Kidney (tissue), 14 donors: ENCODE results near the gene CDH13. TPM values are rescaled to one million over a fixed set of nuclear protein-coding genes. Genes with fewer than 3 reads are reported as not detected.

Experiments used
- DNase-seq, 5 donors: peaks; one replicate each; pipeline ENCODE4 v3.0.0-alpha.2; 2013 to 2020
- FAIRE-seq: peaks from 2 replicates; lab custom pipeline; 2012; peaks lifted over from hg19 to GRCh38; lab: Jason Lieb, UNC
- H3K27ac ChIP-seq, 2 donors: one replicate each; pipeline ENCODE4 v1.7.0; 2013; ENCODE audit warnings: low read depth in 2 of 2, low read length in 2 of 2, inconsistent platforms in 1 of 2
- H3K27me3 ChIP-seq: one replicate; pipeline ENCODE4 v1.7.1; 2013; ENCODE audit warnings: low read length, inconsistent platforms; ENCODE audit not compliant: control insufficient read depth, insufficient read depth
- H3K36me3 ChIP-seq, 3 donors: one replicate each; pipeline versions ENCODE4 v1.7.0 to v1.7.1; 2013; ENCODE audit warnings: low read length in 3 of 3, control low read depth in 1 of 3, inconsistent platforms in 1 of 3; ENCODE audit not compliant: insufficient read depth in 3 of 3, control insufficient read depth in 2 of 3
- H3K4me1 ChIP-seq, 3 donors: one replicate each; pipeline versions ENCODE4 v1.7.0 to v1.7.1; 2013; ENCODE audit warnings: low read length in 3 of 3, inconsistent platforms in 1 of 3, low read depth in 1 of 3; ENCODE audit not compliant: control insufficient read depth in 2 of 3, insufficient read depth in 2 of 3
- H3K4me3 ChIP-seq, 3 donors: one replicate each; pipeline versions ENCODE4 v1.7.0 to v1.8.1; 2013; ENCODE audit warnings: low read length in 3 of 3, control low read depth in 1 of 3, inconsistent platforms in 1 of 3
- H3K9ac ChIP-seq, 3 donors: one replicate each; pipeline versions ENCODE4 v1.7.0 to v1.7.1; 2013; ENCODE audit warnings: low read length in 3 of 3, control low read depth in 1 of 3, inconsistent platforms in 1 of 3
- H3K9me3 ChIP-seq, 3 donors: one replicate each; pipeline versions ENCODE4 v1.7.0 to v1.7.1; 2013; ENCODE audit warnings: low read length in 3 of 3, control low read depth in 1 of 3, inconsistent platforms in 1 of 3; ENCODE audit not compliant: control insufficient read depth in 2 of 3, insufficient read depth in 1 of 3
- CTCF ChIP-seq: IDR thresholded peaks from 3 replicates; pipeline ENCODE4 v1.5.1; 2012; ENCODE audit warnings: mild to moderate bottlenecking, moderate library complexity, borderline replicate concordance; ENCODE audit not compliant: insufficient read depth; ENCODE audit errors: extremely low read depth
- intact Hi-C: fragments of 100-400 bp; cut with DNase I; formaldehyde crosslinking; loops from one replicate; pipeline ENCODE4 v1.11.1; 2022
- polyA plus RNA-seq: library from polyadenylated mRNA; stranded (reverse); fragments of 350-450 nt; fragmentation: Illumina TruSeq; extraction: RNeasy Lipid Tissue Mini Kit (QIAGEN cat#74804); gene quantifications from one replicate; pipeline ENCODE4 v1.2.3, GENCODE V29; 2014; ENCODE audit warnings: low read depth, low replicate concordance; ENCODE audit not compliant: insufficient read depth
- total RNA-seq: library from RNA; stranded (reverse); fragmentation: NEBNext Ultra II Directional; extraction: Animal tissue kit (Norgen Biotek cat#: 25700); gene quantifications from one replicate; pipeline ENCODE4 v1.2.1, GENCODE V29; 2021
- donor health status: control.
- donor health status: control.
- donor health status: control.
- donor health status: control.
- donor health status: control.
- donor health status: DM: yes; HTN: yes; CAD: no.
- donor health status: Normal renal cell carcinoma (clear cell type).

Gene CDH13
- total and polyA plus RNA-seq, 2 donors from 2014 or later = 4.8 to 13.8 TPM

- Histone ChIP-seq H3K36me3 (no peaks in the 10 kb centered on the region), H3K4me1 (no peaks in the 10 kb centered on the region), H3K4me3 (no peak overlapping the region), H3K27ac (no peak overlapping the region), H3K9me3 (no peaks in the 10 kb centered on the region), H3K27me3 (no peaks in the 10 kb centered on the region), H3K9ac (no peak overlapping the region)
- FAIRE-seq (no peak), DNase-seq (no peak)
- no peak for TF ChIP-seq CTCF
- intact Hi-C loops = no loop called here
These were observed 626.8 kb downstream of the CDH13 start for GRCh38 chr16:83253521-83253920.

DNA sequence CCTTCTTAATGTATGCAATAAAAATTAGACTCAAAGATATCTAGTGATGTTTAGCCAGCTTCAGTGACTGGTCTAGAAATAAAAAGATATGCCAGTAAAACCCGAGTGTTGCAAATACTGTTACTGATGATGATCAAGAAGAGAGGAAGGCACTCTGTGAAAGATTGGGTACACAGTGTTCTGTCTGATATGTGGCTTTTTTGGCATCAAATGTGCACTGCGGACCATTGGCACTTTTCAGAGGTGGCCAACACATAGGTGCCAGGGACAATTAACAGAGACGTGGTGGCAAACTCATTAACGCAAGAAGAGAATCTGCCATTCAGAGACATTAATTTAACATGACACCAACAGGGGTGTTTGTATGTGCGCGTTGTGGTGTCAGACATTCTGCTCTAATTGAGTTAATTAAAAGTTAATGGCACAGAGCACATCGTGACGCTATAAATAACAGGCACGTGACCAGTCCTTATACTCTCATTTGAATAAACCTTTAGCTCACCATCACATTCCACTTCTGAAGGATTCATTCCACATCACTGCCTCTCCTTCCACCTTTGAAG lies 631.7 kb downstream of the CDH13 start:
- H3K27me3 ChIP-seq = no peaks in the 10 kb centered on the region
- DNase-seq = no peak
- H3K27ac ChIP-seq = no peak overlapping the region
- FAIRE-seq = no peak
- no peaks in the 10 kb centered on the region for H3K9me3 ChIP-seq
- H3K4me1 ChIP-seq = no peaks in the 10 kb centered on the region
- H3K4me3 ChIP-seq = no peak overlapping the region
- intact Hi-C loops = no loop called here
- TF ChIP-seq CTCF = no peak
- H3K36me3 ChIP-seq = no peaks in the 10 kb centered on the region
- H3K9ac ChIP-seq = no peak overlapping the region

GRCh38 chr16:83266848-83267553 lies 640.2 kb downstream of the CDH13 start:
- DNase-seq = no peak
- TF ChIP-seq CTCF = no peak
- Histone ChIP-seq H3K27ac (no peak overlapping the region), H3K9ac (no peak overlapping the region), H3K4me3 (no peak overlapping the region), H3K36me3 (no peaks in the 10 kb centered on the region), H3K9me3 (no peaks in the 10 kb centered on the region), H3K27me3 (no peaks in the 10 kb centered on the region), H3K4me1 (no peaks in the 10 kb centered on the region)
- intact Hi-C loops = no loop called here
- FAIRE-seq = no peak
